A549 (cell line): ENCODE measurements around the gene DMBT1. TPM values are rescaled to one million over a fixed set of nuclear protein-coding genes. Genes with fewer than 3 reads are reported as not detected.

ENCODE experiments used
- ATAC-seq, 2 experiments: fragments of 200-7000 bp in 1 of 2; fragments of >200 bp in 1 of 2; cut with Nextera tagmentation in 1 of 2; cut with Tn5 transposase in 1 of 2; 3 replicates each; pipeline versions ENCODE4 v1.8.0 to v1.9.1; 2018 to 2020; ENCODE audit warnings: mild to moderate bottlenecking in 1 of 2, moderate library complexity in 1 of 2
- CTCF ChIA-PET: fragments of 300-600 bp; sonication (Branson Sonifier 250); formaldehyde crosslinking; extraction: SDS; loops from one replicate; lab custom pipeline; 2021; ENCODE audit warnings: antibody characterized with exemption, inconsistent platforms; lab: Yijun Ruan, JAX
- POLR2A ChIA-PET: fragments of 350-600 bp; formaldehyde crosslinking; extraction: SDS; loops from one replicate; lab custom pipeline; 2021; ENCODE audit warnings: antibody characterized with exemption, inconsistent platforms; lab: Yijun Ruan, JAX
- DNase-seq, 2 experiments: peaks; one replicate each; pipeline versions ENCODE4 v3.0.0 to v3.0.0-alpha.2; 2011 to 2016; ENCODE audit warnings: low read depth in 1 of 2, low spot score in 1 of 2
- FAIRE-seq: peaks from 2 replicates; lab custom pipeline; 2011; peaks lifted over from hg19 to GRCh38; lab: Jason Lieb, UNC
- H3K27ac ChIP-seq, 2 experiments: fragments of >200 bp; sonication (Bioruptor Twin); formaldehyde crosslinking; 3 replicates each; pipeline ENCODE4 v1.5.1; 2016 to 2017
- H3K4me1 ChIP-seq: fragments of >200 bp; sonication (Bioruptor Twin); formaldehyde crosslinking; 3 replicates; pipeline ENCODE4 v1.6.1; 2016
- H3K4me2 ChIP-seq: fragments of >200 bp; sonication (Bioruptor Twin); formaldehyde crosslinking; 3 replicates; pipeline ENCODE4 v1.6.1; 2016
- H3K4me3 ChIP-seq: fragments of >200 bp; sonication (Bioruptor Twin); formaldehyde crosslinking; 3 replicates; pipeline ENCODE4 v1.5.1; 2016
- H3K9me3 ChIP-seq: fragments of >200 bp; sonication (Bioruptor Twin); formaldehyde crosslinking; 3 replicates; pipeline ENCODE4 v1.6.1; 2016
- ATOH8 ChIP-seq: fragments of 250-450 bp; sonication (Bioruptor Pico); IDR thresholded peaks from 2 replicates; pipeline ENCODE4 v1.5.0; 2020; ENCODE audit warnings: low read depth, mild to moderate bottlenecking, moderate library complexity
- CBX2 ChIP-seq: fragments of 200-600 bp; sonication (generic); IDR thresholded peaks from 2 replicates; pipeline ENCODE4 v1.6.1; 2016; ENCODE audit warnings: low read depth, mild to moderate bottlenecking, borderline replicate concordance
- CBX8 ChIP-seq: fragments of 200-600 bp; sonication (generic); IDR thresholded peaks from 2 replicates; pipeline ENCODE4 v1.6.1; 2016
- CEBPB ChIP-seq, 2 experiments: fragments of >200 bp in 1 of 2; sonication (Bioruptor Twin) in 1 of 2; formaldehyde crosslinking in 1 of 2; IDR thresholded peaks; 2 replicates each; pipeline ENCODE4 v1.6.1; 2012 to 2016
- CHD2 ChIP-seq: fragments of 150-350 bp; IDR thresholded peaks from 2 replicates; pipeline ENCODE4 v1.6.1; 2014; ENCODE audit warnings: low read length; ENCODE audit not compliant: partially characterized antibody
- CHD4 ChIP-seq: fragments of 200-600 bp; sonication (generic); IDR thresholded peaks from 2 replicates; pipeline ENCODE4 v1.6.1; 2016; ENCODE audit warnings: antibody characterized with exemption, mild to moderate bottlenecking, borderline replicate concordance
- ELK1 ChIP-seq: fragments of 150-350 bp; IDR thresholded peaks from 2 replicates; pipeline ENCODE4 v1.6.1; 2014; ENCODE audit warnings: low read depth, mild to moderate bottlenecking, low read length
- EP300 ChIP-seq, 2 experiments: fragments of >200 bp; sonication (Bioruptor Twin); formaldehyde crosslinking; IDR thresholded peaks; 2 replicates in 1 of 2; 3 replicates in 1 of 2; pipeline ENCODE4 v1.6.1; 2016 to 2017
- FOSL2 ChIP-seq, 2 experiments: fragments of 450-650 bp in 1 of 2; fragments of >200 bp in 1 of 2; sonication (Bioruptor Twin) in 1 of 2; formaldehyde crosslinking; IDR thresholded peaks; 2 replicates each; pipeline versions ENCODE4 v1.5.0 to v1.6.1; 2016 to 2020; ENCODE audit warnings: mild to moderate bottlenecking in 1 of 2, moderate library complexity in 1 of 2
- HDAC2 ChIP-seq: fragments of 200-600 bp; sonication (generic); IDR thresholded peaks from 2 replicates; pipeline ENCODE4 v1.6.1; 2016
- HEYL ChIP-seq: fragments of 250-450 bp; sonication (Bioruptor Pico); IDR thresholded peaks from 2 replicates; pipeline ENCODE4 v1.8.0; 2021; ENCODE audit warnings: mild to moderate bottlenecking, moderate library complexity
- HMGXB4 ChIP-seq: fragments of 250-450 bp; sonication (Bioruptor Pico); IDR thresholded peaks from 2 replicates; pipeline ENCODE4 v1.5.0; 2021; ENCODE audit warnings: mild to moderate bottlenecking, moderate library complexity, borderline replicate concordance
- JUN ChIP-seq, 2 experiments: fragments of >200 bp; sonication (Bioruptor Twin); formaldehyde crosslinking; IDR thresholded peaks; 2 replicates in 1 of 2; 3 replicates in 1 of 2; pipeline ENCODE4 v1.6.1; 2016 to 2017
- KDM1A ChIP-seq: fragments of 200-600 bp; sonication (generic); IDR thresholded peaks from 2 replicates; pipeline ENCODE4 v1.6.1; 2016; ENCODE audit warnings: low read depth, mild to moderate bottlenecking
- MAFK ChIP-seq: fragments of 450-650 bp; IDR thresholded peaks from 2 replicates; pipeline ENCODE4 v1.6.1; 2014; ENCODE audit not compliant: partially characterized antibody
- MYC ChIP-seq: IDR thresholded peaks from 2 replicates; pipeline ENCODE4 v1.6.1; 2012; ENCODE audit warnings: mild to moderate bottlenecking, inconsistent platforms, low read length, improper control_type of control experiment, borderline replicate concordance
- NFE2L2 ChIP-seq: fragments of 150-350 bp; conservative IDR thresholded peaks from 2 replicates; pipeline ENCODE4 v1.6.1; 2014; ENCODE audit warnings: low read length
- NPAS2 ChIP-seq: fragments of 250-450 bp; sonication (Bioruptor Pico); IDR thresholded peaks from 2 replicates; pipeline ENCODE4 v1.8.0; 2022; ENCODE audit warnings: mild to moderate bottlenecking, moderate library complexity, borderline replicate concordance
- NR3C1 ChIP-seq: fragments of >200 bp; sonication (Bioruptor Twin); formaldehyde crosslinking; IDR thresholded peaks from 3 replicates; pipeline ENCODE4 v1.6.1; 2017
- PBX3 ChIP-seq: IDR thresholded peaks from 2 replicates; pipeline ENCODE4 v1.6.1; 2012
- RCOR1 ChIP-seq: fragments of 150-350 bp; IDR thresholded peaks from 2 replicates; pipeline ENCODE4 v1.6.1; 2014; ENCODE audit warnings: antibody characterized with exemption, low read length, low read depth
- REST ChIP-seq: fragments of 200-600 bp; sonication (generic); IDR thresholded peaks from 2 replicates; pipeline ENCODE4 v1.6.1; 2016; ENCODE audit warnings: antibody characterized with exemption, mild to moderate bottlenecking, moderate library complexity
- RFX5 ChIP-seq: fragments of 450-650 bp; IDR thresholded peaks from 2 replicates; pipeline ENCODE4 v1.7.1; 2014; ENCODE audit warnings: antibody characterized with exemption, mild to moderate bottlenecking, moderate library complexity
- RNF2 ChIP-seq: fragments of 200-600 bp; sonication (generic); IDR thresholded peaks from 2 replicates; pipeline ENCODE4 v1.6.1; 2016; ENCODE audit warnings: low read depth, mild to moderate bottlenecking, antibody characterized with exemption, moderate library complexity, borderline replicate concordance
- WGBS: methylation state at CpG from one replicate; pipeline ENCODE4 v1.1.6; 2017; ENCODE audit errors: missing lambda C conversion rate; 5-methylcytosine and 5-hydroxymethylcytosine counted together
- polyA plus RNA-seq, 4 experiments: library from polyadenylated mRNA; depleted of rRNA in 3 of 4; stranded (reverse); fragments of >200 nt; fragmentation: RNase III in 1 of 4; extraction: RNeasy Plus Mini Kit Qiagen cat#74134 plus additional on column Dnase treatment in 1 of 4; gene quantifications; 2 replicates in 3 of 4; 3 replicates in 1 of 4; pipeline ENCODE4 v1.2.3, GENCODE V29; 2011 to 2017

DMBT1 gene
- polyA plus RNA-seq, 2 of the 4 experiments (the other 2 are of a cell fraction), result 0.01 to 0.03 TPM

DNA sequence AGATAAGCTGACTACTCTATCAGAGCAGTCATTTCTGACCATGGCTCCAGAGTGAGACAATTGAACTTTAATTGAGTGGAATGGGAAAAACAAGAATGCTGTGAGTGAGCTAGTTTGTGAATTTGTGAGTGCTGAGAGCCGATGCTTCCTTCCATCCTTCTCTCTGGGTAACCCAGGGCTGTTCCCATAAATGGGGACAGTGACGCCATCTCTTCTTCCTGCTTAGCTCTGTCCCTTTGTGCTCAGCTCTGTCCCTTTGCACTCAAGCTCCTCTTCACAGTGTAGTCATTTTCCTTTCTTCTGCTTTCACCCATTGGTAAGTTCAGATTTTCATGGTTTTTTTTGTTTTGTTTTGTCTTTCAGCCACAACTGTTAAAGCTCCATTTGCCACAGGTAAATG is 114.7 kb downstream of the DMBT1 start:
- FAIRE-seq, result no peak
- CTCF ChIA-PET, result interaction anchor here (1.0 to 1.8 kb wide), 4 partner anchors 15 to 376 kb away, joined by 5 to 6 read pairs (median 5); no protein-coding TSS in a partner anchor
- POLR2A ChIA-PET, result no interaction called here
- Histone ChIP-seq H3K4me3 (no peak overlapping the region), H3K4me1 (no peaks in the 10 kb centered on the region), H3K4me2 (no peak overlapping the region)
- DNase-seq, result no peak
- WGBS, result 19% methylated on average over 2 of the region's 2 CpGs
- no peak for ATAC-seq
- TF ChIP-seq ELK1 (no peak), HEYL (CRISPR knock-in tag) (no peak), HMGXB4 (CRISPR knock-in tag) (no peak), ATOH8 (no peak), CHD4 (no peak), RNF2 (no peak), RCOR1 (no peak), MYC (no peak), PBX3 (no peak)
- TF ChIP-seq, all 56 proteins: peak for 0
- H3K27ac ChIP-seq, result no peak overlapping the region
- H3K9me3 ChIP-seq, result no peaks in the 10 kb centered on the region

DNA sequence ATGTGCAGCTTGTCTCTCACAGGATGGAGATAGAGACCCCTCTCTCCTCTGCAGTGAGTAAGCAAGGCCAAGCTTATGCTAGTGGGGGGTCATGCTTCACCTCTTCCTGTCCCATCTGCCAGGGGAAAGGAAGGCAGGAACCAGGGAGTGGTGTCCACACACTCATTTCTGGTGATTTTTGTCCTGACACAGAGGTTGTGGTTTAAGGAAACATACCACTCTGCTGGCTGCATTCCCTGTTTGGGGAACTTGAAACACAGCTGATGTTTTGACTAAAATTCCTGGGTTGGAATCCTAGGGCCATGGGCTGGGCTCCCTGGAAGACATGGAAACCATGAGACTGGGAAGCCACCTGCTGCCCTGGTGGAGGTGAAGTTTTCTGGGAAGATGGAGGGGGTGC is 117.7 kb downstream of the DMBT1 start:
- POLR2A ChIA-PET, result no interaction called here
- no peak overlapping the region for H3K4me2 ChIP-seq

DNA sequence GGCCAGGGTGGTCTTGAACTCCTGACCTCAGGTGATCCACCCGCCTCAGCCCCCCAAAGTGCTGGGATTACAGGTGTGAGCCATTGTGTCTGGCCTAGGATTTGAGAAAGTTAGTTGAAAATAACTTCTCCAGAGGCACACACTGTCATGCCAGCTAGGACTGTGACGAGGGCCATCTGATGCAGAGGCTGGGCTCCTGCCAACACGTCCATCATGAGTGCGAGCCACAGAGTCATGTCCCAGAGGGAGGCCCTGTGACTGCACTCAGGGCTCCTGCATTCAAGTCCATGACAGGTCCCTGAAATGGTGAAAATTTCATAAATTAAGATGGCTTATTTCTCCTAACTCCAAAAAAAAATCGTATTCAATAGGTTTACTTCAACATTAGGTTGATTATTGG is 122.0 kb downstream of the DMBT1 start:
- no peak for ATAC-seq
- DNase-seq, result no peak
- no peak overlapping the region for H3K4me2 ChIP-seq
- ChIA-PET CTCF (no interaction called here), POLR2A (no interaction called here)
- no peak for FAIRE-seq
- no peaks in the 10 kb centered on the region for H3K4me1 ChIP-seq
- no peaks in the 10 kb centered on the region for H3K9me3 ChIP-seq
- 5% methylated on average over 5 of the region's 5 CpGs for WGBS
- H3K4me3 ChIP-seq, result no peak overlapping the region
- no peak overlapping the region for H3K27ac ChIP-seq
- TF ChIP-seq ELK1, result no peak
- no peak for TF ChIP-seq MAFK
- TF ChIP-seq RFX5, result no peak
- no peak for TF ChIP-seq CEBPB (IDR thresholded peaks at IDR 0.05)
- no peak for TF ChIP-seq KDM1A
- TF ChIP-seq REST, result no peak
- TF ChIP-seq HDAC2, result no peak
- TF ChIP-seq NPAS2 (CRISPR knock-in tag), result no peak
- TF ChIP-seq CHD2, result no peak
- TF ChIP-seq NR3C1, result no peak

More for the DNA sequence above, 117.7 kb downstream of the DMBT1 start:
- FAIRE-seq (no peak), DNase-seq (no peak), ATAC-seq (no peak)
- H3K4me1 ChIP-seq, result no peaks in the 10 kb centered on the region
- no peak overlapping the region for H3K4me3 ChIP-seq
- no peak overlapping the region for H3K27ac ChIP-seq
- TF ChIP-seq EP300 (IDR thresholded peaks at IDR 0.05), result no peak
- TF ChIP-seq CBX8, result no peak
- TF ChIP-seq NFE2L2, result no peak
- TF ChIP-seq ATOH8, result no peak
- TF ChIP-seq JUN (IDR thresholded peaks at IDR 0.05), result no peak
- TF ChIP-seq CBX2, result no peak
- TF ChIP-seq FOSL2 (IDR thresholded peaks at IDR 0.05), result no peak
- no peak for TF ChIP-seq FOSL2 (CRISPR knock-in tag; IDR thresholded peaks at IDR 0.05)
- CTCF ChIA-PET, result interaction anchor here (0.9 to 1.0 kb wide), 2 partner anchors 11 to 25 kb away, joined by 3 read pairs; no protein-coding TSS in a partner anchor
- no peaks in the 10 kb centered on the region for H3K9me3 ChIP-seq
